Endodermal cell (in vitro differentiated cells): ENCODE data around the gene HES7. TPM values are rescaled to one million over a fixed set of nuclear protein-coding genes. Genes with fewer than 3 reads are reported as not detected.
"Not testable (repeated sequence)": the region's sequence is repeated elsewhere in the genome, so short reads cannot be mapped to it uniquely, and the experiment has no call there.

ENCODE experiments used
- DNase-seq: peaks from one replicate; pipeline ENCODE4 v3.0.0-alpha.2; 2017
- H3K27ac ChIP-seq: 2 replicates; pipeline ENCODE4 v1.5.1; 2013; ENCODE audit warnings: mild to moderate bottlenecking, low read depth, low read length, moderate library complexity
- H3K27me3 ChIP-seq: 2 replicates; pipeline ENCODE4 v1.6.1; 2013; ENCODE audit warnings: mild to moderate bottlenecking, low read length, moderate library complexity; ENCODE audit not compliant: insufficient read depth, control insufficient read depth, poor library complexity, severe bottlenecking
- H3K36me3 ChIP-seq: 2 replicates; pipeline ENCODE4 v1.7.0; 2013; ENCODE audit warnings: mild to moderate bottlenecking, low read length, moderate library complexity; ENCODE audit not compliant: control insufficient read depth, insufficient read depth
- H3K4me1 ChIP-seq: one replicate; pipeline ENCODE4 v1.7.0; 2013; ENCODE audit warnings: low read length; ENCODE audit not compliant: control insufficient read depth, insufficient read depth
- H3K4me3 ChIP-seq: 2 replicates; pipeline ENCODE4 v1.5.1; 2013; ENCODE audit warnings: mild to moderate bottlenecking, low read length, moderate library complexity
- H3K9ac ChIP-seq: 2 replicates; pipeline ENCODE4 v1.6.1; 2013; ENCODE audit warnings: mild to moderate bottlenecking, low read length, moderate library complexity; ENCODE audit not compliant: poor library complexity, severe bottlenecking; ENCODE audit errors: extremely low read depth
- H3K9me3 ChIP-seq: 2 replicates; pipeline ENCODE4 v1.6.1; 2013; ENCODE audit warnings: mild to moderate bottlenecking, low read length, moderate library complexity; ENCODE audit not compliant: control insufficient read depth
- H3K27ac Mint-ChIP-seq: 2 replicates; pipeline ENCODE4 v1.8.0; 2020; ENCODE audit warnings: mixed read lengths
- H3K27me3 Mint-ChIP-seq: 2 replicates; pipeline ENCODE4 v1.8.0; 2021; ENCODE audit warnings: mild to moderate bottlenecking, mixed read lengths; ENCODE audit not compliant: insufficient read depth
- H3K36me3 Mint-ChIP-seq: 2 replicates; pipeline ENCODE4 v1.8.0; 2020; ENCODE audit warnings: low read depth, mixed read lengths
- H3K4me1 Mint-ChIP-seq: 2 replicates; pipeline ENCODE4 v1.8.0; 2020; ENCODE audit warnings: mixed read lengths
- H3K4me3 Mint-ChIP-seq: 2 replicates; pipeline ENCODE4 v1.8.0; 2020; ENCODE audit warnings: mild to moderate bottlenecking, moderate library complexity, mixed read lengths
- H3K9me3 Mint-ChIP-seq: 2 replicates; pipeline ENCODE4 v1.8.0; 2020; ENCODE audit warnings: mild to moderate bottlenecking, mixed read lengths
- CTCF ChIP-seq: fragments of 200-600 bp; sonication (generic); conservative IDR thresholded peaks from 2 replicates; pipeline ENCODE4 v1.5.0; 2021; ENCODE audit warnings: antibody characterized with exemption, mild to moderate bottlenecking
- WGBS, 2 experiments: methylation state at CpG; one replicate each; pipeline versions ENCODE4 v1.1.5 to v1.1.7; 2013; ENCODE audit warnings: missing lambda C conversion rate in 2 of 2, mixed read lengths in 1 of 2; ENCODE audit not compliant: insufficient coverage in 1 of 2, insufficient read length in 1 of 2; 5-methylcytosine and 5-hydroxymethylcytosine counted together
- total RNA-seq, 2 donors: library from RNA; stranded (reverse); fragmentation: NEBNext Ultra II Directional in 1 of 2; extraction: Animal tissue kit (Norgen Biotek cat#: 25700) in 1 of 2; gene quantifications; 2 replicates in 1 of 2; 3 replicates in 1 of 2; pipeline ENCODE4 v1.2.1, GENCODE V29; 2021

The HES7 gene
- total RNA-seq, 2 donors from 2014 or later = 0.40 to 2.2 TPM

DNA sequence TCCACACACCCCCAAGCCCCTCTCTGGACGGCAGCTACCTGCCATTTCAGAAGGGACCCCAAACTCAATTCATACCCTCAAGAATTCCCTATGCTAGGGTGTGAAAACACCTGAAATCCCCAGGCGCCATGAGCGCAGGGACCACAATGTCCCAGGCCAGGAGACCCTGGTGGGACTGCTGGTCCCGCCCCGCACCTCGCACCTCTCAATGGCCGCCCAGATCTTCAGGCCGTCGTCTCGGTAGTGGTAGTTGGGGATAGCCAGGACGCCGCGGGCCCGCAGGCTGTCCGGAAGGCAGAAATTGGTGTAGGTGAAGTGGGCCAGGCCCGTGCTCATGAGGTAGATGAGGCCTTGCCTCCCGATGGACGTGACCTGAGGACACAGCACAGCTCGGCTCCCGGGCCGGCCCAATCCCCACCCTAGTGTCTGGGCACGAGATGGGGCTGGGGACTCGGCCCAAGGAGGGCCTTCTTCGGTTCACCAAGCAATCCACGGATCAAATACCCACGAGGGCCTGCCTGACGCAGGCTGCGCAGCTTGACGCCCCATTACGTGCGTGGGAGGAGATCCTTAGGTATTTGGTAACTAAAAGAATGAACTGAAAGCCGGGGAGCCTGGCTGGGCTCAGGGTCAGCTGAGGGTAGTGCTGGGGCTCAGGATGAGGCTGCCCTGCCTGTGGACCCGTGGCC lies 14.8 kb downstream of the HES7 start:
- no peaks in the 10 kb centered on the region for H3K4me1 ChIP-seq
- no peak overlapping the region for H3K4me3 ChIP-seq
- peak overlapping the region; percentile 56 for H3K4me3 Mint-ChIP-seq
- DNase-seq = no peak
- H3K36me3 ChIP-seq = no peaks in the 10 kb centered on the region
- peaks cover 71% of the 10 kb centered on the region for H3K27me3 ChIP-seq
- no peak overlapping the region for H3K9ac ChIP-seq
- WGBS, 2 experiments = 91 to 96% methylated on average over 22 to 32 of the region's 33 CpGs
- H3K27ac ChIP-seq = no peak overlapping the region
- H3K9me3 ChIP-seq = no peaks in the 10 kb centered on the region
- H3K9me3 Mint-ChIP-seq = no peaks in the 10 kb centered on the region
- H3K4me1 Mint-ChIP-seq = peaks cover 2% of the 10 kb centered on the region
- H3K27me3 Mint-ChIP-seq = peaks cover 84% of the 10 kb centered on the region
- no peak for TF ChIP-seq CTCF
- H3K36me3 Mint-ChIP-seq = no peaks in the 10 kb centered on the region
- no peak overlapping the region for H3K27ac Mint-ChIP-seq

DNA sequence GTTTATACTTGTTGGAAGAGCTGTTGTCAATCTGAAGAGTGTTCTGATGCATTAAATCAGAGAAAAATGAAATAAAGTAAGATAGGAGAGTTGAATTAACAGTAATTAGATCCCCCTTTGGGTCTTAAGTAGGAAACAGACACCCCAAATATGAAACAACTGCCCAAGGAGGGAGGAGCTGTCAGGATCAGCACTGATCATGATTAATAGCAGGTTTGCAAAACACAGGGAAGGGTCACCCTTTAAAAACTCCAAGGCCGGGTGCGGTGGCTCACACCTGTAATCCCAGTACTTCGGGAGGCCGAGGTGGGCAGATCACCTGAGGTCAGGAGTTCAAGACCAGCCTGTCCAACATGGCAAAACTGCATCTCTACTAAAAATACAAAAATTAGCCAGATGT lies 16.9 kb downstream of the HES7 start:
- H3K27ac ChIP-seq, H3K4me1 Mint-ChIP-seq, H3K36me3 ChIP-seq, H3K36me3 Mint-ChIP-seq, H3K4me1 ChIP-seq, H3K4me3 Mint-ChIP-seq, H3K9ac ChIP-seq, H3K4me3 ChIP-seq, H3K9me3 Mint-ChIP-seq, DNase-seq, H3K27ac Mint-ChIP-seq, H3K9me3 ChIP-seq: not testable (repeated sequence)
- H3K27me3 ChIP-seq = peaks cover 50% of the 10 kb centered on the region
- 78 to 95% methylated on average over 4 of the region's 4 CpGs for WGBS, 2 experiments
- peaks cover 74% of the 10 kb centered on the region for H3K27me3 Mint-ChIP-seq

- H3K9me3 Mint-ChIP-seq = no peaks in the 10 kb centered on the region
- no peak for TF ChIP-seq CTCF
- no peaks in the 10 kb centered on the region for H3K4me1 ChIP-seq
- no peak for DNase-seq
- peaks cover 2% of the 10 kb centered on the region for H3K4me1 Mint-ChIP-seq
- 85 to 86% methylated on average over 4 to 5 of the region's 5 CpGs for WGBS, 2 experiments
- no peak overlapping the region for H3K4me3 ChIP-seq
- no peaks in the 10 kb centered on the region for H3K36me3 Mint-ChIP-seq
- H3K27ac ChIP-seq = no peak overlapping the region
- no peaks in the 10 kb centered on the region for H3K36me3 ChIP-seq
- peaks cover 64% of the 10 kb centered on the region for H3K27me3 Mint-ChIP-seq
- no peak overlapping the region for H3K27ac Mint-ChIP-seq
- H3K9ac ChIP-seq = no peak overlapping the region
- H3K4me3 Mint-ChIP-seq = no peak overlapping the region
- H3K9me3 ChIP-seq = no peaks in the 10 kb centered on the region
- H3K27me3 ChIP-seq = peaks cover 40% of the 10 kb centered on the region
Measured at GRCh38 chr17:8105957-8106398, 17.9 kb downstream of the HES7 start.
